NOMO-1 (cell line): ENCODE results near the gene SLC38A7.
"Not testable (repeated sequence)": the region's sequence is repeated elsewhere in the genome, so short reads cannot be mapped to it uniquely, and the experiment has no call there.

Experiments used
- DNase-seq, 2 experiments: peaks; one replicate each; lab custom pipeline; 2025; ENCODE audit not compliant: unreplicated experiment in 2 of 2; lab: John Stamatoyannopoulos, UW

Gene SLC38A7

DNA sequence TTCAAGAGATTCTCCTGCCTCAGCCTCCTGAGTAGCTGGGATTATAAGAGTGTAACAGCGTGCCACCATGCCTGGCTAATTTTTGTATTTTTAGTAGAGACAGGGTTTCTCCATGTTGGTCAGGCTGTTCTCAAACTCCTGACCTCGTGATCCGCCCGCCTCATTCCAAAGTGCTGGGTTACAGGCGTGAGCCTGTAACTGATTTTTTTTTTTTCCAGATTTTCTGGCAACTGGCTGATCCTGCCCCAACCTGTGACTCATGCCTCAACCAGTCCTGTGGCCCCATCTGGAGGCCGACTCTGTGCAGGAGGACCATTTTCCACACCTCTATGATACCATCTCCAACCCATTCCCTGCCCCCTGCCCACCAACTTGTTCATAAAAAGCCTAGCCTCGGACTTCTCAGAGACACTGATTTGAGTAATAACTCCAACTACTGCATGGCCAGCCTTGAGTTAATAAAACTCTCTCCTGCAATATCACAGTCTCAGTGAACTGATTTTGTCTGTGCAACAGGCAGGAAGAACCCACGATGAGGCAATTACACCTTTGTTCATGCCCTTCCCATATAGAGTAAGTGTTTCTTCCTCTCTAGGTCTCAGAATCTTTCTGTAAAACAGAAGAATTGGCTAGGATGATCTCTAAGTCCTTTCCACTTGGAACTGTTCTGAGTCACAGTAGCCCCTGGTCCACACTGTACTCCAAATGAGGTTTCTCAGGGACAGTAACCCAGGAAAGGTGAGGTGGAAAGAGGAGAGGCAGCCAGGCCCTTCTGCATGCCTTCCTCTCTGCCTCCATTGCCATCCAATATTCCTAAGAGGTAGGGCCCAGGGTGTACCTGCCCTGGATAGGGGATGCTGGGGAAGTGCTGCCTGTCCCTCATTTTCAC lies 46.2 kb downstream of the SLC38A7 start:
- DNase-seq, result no peak

DNA sequence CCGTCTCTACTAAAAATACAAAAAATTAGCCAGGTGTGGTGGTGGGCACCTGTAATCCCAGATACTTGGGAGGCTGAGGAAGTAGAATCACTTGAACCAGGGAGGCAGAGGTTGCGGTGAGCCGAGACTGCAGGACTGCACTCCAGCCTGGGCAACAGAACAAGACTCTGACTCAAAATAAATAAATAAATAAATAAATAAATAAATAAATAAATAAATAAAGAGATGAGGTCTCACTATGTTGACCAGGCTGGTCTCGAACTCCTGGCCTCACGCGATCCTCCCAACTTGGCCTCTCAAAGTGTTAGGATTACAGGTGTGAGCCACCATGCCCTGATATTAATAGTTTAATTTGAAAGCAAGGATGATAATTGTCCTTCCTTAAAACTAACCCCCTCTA lies 47.5 kb downstream of the SLC38A7 start:
- not testable (repeated sequence) for DNase-seq

DNA sequence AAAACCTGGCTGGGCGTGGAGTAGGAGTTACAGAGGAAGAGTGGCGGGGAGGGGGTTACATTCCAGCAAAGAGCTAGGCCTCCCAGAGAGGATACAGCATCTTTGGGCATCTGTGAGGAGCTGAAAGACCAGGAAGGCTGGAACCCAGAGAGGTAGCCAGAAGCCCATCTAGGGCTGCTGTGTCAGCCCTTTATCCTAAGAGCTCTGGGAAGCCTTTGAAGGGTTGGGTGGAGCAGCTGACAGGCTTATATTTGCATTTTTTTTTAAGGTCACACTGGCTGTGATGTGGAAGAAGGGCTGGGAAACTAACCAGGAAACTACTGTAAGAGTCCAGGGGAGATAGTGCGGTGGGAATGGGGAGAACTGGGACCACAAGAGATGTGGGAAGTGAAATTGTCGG lies 48.1 kb downstream of the SLC38A7 start:
- DNase-seq, result no peak

DNA sequence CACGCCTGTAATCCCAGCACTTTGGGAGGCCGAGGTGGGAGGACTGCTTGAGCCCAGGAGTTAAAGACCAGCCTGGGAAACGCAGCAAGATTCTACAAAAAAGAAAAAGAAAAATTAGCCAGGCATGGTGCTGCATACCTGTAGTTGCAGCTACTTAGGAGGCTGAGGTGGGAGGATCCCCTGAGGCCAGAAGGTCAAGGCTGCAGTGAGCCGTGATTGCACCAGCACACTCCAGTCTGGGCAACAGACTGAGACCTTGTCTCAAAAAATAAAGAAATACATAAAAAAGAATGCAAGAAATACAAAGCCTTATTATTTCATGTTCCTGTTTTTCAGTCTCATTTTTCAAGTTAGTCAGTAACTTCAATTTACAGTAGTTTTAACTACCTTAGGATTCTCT lies 49.1 kb downstream of the SLC38A7 start:
- DNase-seq, result no peak

DNA sequence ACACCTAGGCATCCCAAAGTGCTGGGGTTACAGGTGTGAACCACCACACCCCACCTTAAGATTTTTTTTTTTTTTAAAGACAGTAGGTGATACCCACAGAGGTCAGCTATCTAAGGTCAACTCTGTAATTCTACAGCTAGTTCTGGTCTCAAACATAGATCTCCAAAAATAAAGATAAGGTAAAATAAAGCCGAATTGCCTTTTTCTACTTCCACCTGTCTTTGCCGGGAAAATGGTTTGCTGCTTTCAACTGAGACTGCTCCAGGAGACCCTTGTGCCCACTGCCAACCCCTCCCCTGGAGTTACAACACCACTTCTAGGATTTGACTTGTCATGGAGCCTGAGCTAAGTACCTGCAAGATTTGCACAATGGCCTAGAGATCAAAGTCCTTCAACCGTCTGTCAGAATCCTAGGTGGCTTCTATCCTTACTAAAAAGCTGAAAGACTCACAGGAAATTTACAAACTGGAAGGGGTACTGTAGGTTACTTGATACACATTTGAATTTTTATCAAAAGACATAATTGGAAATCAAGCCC lies 50.2 kb downstream of the SLC38A7 start:
- no peak for DNase-seq

DNA sequence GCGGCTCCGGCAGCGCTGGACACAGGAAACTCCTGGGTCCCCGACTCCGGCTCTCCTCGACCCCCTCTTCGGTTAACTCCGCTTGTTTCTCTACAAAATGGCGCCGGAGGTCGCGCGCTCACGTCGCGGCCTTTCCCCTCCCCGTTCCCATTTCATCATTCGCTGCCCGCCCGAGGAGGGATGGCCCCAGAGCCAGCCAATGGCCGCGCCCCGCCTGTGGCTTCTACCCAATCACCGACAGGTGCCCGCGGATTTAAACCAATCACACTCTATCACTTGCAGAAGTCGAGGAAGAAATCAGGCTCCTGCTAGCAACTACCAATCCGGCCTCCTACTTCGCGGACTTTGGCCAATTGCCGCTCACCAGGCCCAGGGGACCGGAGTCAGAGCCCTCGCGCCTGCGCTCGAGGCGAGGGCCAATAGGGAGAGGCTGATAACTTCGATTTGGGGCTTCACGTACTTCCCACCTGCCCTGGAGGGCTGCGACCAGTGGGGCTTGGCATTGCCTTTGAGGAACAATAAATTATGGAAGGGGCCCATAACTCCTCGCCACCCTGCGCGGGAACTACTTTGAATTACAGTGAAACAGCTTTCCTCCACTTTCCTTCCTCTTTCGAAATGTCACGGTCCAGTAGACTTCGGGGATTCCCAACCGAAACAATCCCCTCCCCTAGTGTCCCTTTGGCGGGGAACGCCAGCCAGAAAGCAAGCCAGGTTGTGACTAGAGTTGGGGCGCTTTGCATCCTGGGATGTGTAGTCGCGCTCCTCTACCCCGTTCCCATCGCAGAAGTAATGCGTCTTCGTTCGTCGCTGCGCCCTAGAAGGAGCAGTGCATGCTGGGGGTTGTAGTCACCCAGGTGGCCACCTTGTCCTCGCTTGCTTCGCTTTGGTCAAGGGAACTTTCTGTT lies 54.6 kb downstream of the SLC38A7 start, which contains the start of gene CNOT1:
Gene CNOT1 (minus strand): TSS at position 94 of the 908 bp plus-strand sequence. CDS start 30,489 bp downstream, outside the sequence.
- peak; percentile 97 to 99 for DNase-seq

DNA sequence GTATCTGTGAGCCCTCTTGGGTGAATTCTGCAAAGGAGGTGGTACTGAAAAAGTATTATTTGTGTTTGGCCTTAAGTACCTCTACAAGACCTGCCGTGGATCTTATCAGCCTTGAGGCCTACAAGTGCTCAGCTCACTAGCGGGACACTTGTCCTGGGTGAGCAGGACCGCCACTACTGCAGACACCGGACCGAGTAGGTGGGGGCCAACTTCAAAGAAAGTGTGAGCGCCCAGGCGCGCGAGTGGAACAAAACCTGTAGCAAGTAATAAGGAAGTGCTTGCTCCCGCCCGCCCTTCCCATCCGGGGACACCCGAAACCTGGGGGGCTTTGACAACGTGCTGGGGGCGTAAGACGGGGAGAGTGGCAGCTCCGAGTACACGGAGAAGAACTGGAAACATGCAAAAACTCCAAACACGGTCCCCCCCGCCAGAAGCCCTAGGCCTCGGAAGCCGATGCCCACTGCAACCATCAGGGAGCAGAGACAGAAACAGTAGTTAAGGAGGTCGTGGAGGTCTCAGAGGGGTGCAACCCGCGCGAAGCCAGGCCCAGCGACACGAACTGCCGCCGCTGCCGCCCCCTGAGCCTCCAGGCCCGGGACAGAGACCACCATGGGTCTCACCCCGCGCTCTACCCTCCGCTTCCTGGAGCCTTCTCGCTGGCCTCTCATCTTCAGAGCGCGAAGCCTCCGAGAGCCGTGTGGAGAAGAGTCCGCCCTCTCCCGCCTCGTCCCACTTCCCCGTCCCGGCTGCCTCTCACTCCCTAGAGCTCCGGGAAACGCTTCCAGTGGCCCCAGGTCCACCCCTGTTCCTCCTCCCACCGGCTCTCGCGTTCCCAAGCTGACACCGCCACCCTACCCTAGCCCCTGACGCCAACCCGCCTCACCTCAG lies 55.5 kb downstream of the SLC38A7 start:
- peak; percentile 32 to 55 for DNase-seq

DNA sequence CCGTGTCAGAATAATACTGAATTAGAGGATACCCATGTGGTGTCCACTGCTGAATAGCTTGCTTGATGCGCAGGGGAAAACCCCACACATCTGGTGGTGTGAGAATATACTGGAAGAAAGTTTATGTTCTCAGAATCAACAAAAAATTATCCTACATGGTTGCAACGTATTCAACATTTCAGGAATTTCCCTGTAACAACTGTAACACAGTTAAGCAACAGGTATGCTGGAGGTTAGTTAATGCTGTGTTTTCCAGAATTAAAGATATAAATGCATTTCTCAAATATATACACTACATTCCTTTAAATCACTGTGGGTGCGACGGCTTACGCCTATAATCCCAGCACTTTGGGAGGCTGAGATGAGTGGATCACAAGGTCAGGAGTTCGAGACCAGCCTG lies 60.4 kb downstream of the SLC38A7 start:
- no peak for DNase-seq

DNA sequence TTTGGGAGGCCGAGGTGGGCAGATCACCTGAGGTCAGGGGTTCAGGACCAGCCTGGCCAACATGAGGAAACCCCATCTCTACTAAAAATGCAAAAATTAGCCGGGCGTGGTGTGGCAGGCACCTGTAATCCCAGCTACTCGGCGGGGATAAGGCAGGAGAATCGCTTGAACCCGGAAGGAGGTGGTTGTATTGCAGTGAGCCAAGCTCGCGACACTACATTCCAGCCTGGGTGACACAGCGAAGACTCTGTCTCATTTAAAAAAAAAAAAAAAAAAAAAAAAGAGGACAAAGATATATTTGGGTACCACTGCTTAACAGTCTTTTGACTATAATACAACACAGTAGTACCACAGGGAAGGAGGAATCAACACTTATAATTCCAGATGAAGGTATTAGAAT lies 64.2 kb downstream of the SLC38A7 start:
- DNase-seq, result no peak

DNA sequence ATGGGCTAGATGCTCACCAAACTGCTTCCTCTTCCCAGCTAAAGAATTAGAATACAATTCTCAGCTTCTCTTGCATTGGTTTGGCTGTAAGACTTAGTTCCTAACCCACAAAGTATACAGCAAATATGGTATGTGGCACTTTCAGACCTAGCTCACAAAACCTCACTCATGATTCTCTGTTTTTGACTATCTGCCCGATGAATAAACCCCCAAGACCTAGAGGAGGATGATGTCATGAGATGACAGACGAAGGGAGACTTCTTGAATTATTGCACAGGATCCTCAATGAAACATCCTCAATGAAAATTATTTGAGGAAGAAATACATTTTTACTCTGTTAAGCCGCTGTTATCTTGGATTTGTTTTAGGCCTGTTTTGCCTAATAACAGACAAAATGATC lies 69.3 kb downstream of the SLC38A7 start:
- no peak for DNase-seq
